NCI-H146 (cell line): ENCODE results near the gene TRAPPC4.
"Not testable (repeated sequence)": the region's sequence is repeated elsewhere in the genome, so short reads cannot be mapped to it uniquely, and the experiment has no call there.

Experiments
- DNase-seq: peaks from one replicate; lab custom pipeline; 2025; lab: John Stamatoyannopoulos, UW

The TRAPPC4 gene

DNA sequence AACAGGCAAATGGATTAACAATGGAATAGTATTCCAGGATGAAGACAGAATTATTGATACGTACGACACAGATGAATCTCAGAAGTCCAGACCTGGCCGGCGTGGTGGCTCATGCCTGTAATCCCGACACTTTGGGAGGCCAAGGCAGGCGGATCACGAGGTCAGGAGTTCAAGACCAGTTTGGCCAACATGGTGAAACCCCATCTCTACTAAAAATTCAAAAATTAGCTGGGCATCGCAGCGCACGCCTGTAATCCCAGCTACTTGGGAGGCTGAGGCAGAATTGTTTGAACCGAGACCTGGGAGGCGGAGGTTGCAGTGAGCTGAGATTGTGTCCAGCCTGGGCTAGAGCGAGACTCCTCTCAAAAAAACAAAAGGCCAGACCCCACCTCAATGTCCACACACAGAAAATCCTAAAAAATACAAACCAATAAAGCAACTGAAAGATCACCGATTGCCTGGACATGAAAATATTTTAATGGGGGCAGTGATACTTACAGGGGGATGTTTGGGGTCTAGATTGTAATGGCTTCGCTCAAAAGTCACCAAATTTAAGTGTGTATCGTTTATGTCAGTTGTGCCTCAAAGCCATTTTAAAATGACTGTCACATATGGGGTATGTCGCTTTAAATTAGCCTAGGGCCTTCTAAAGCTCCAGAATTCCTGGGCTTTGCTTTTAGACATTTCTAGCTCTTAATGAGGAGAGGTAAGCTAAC is 4.2 kb upstream of the TRAPPC4 start:
- DNase-seq: no peak

DNA sequence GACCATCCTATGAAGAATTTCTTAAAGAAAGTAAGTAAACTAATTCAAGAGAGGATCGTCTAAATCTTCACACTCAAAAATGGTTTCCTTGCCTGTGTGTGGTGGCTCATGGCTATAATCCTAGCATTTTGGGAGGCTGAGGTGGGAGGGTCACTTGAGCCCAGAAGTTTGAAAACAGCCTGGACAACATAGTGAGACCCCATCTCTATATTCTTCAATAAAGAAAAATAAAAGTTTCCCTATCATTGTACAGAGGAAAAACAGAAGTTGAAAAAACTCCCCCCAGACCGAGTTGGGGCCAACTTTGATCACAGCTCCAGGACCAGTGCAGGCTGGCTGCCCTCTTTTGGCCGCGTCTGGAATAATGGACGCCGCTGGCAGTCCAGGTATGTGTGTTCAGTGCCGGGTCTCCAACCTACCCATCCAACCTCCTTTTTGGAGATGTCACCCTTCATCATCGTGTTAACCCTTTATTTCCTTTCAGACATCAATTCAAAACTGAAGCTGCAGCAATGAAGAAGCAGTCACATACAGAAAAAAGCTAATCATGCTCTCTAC is 3.4 kb upstream of the TRAPPC4 start:
- DNase-seq: no peak

DNA sequence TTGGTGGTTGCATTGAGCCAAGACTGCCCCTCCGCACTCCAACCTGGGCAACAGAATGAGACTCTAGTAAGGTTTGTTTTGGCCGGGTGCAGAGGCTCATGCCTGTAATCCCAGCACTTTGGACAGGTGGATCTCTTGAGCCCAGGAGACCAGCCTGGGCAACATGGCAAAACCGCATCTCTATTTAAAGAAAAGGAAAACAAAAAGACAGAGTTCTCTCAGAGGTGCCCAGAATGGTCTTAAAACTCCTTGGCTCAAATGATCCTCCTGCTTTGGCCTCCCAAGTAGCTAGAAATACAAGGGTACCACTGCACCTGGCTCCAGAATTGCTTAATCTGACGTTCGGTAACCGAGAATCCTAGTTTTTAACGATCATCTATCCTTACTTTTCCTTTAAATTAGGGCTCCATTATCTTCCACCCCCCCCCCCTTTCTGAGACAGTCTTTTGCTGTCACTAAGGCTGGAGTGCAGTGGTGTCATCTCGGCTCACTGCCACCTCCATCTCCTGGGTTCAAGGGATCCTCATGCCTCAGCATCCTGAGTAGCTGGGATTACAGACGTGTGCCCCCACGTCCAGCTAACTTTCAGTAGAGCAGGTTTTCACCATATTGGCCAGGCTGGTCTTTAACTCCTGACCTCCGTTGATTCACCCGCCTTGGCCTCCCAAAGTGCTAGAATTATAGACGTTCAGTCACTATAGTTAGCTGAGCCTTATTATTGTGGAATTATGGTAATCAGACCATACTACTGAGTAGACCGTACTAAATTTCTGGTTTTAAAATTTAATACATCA is 2.2 kb upstream of the TRAPPC4 start:
- DNase-seq: no peak

DNA sequence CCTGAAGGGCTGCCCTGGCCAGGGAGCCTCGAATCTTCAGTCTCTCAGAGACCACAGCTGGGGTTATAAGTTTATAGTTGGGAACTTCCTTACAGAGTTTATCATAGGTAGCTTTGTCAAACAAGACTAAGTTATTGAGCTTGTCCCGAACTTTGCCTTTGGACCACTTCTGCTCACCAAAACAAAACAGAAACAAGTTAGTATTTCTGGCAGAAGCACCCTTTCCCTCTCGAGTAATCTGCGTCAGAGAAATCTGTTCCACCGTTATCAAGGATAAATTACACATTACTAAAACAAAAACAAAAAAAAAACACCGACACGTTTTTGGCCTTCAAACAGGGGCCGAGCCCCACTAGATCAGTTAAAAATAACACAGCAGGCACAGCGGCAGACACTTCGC is 1.2 kb upstream of the TRAPPC4 start:
- DNase-seq: not testable (repeated sequence)

DNA sequence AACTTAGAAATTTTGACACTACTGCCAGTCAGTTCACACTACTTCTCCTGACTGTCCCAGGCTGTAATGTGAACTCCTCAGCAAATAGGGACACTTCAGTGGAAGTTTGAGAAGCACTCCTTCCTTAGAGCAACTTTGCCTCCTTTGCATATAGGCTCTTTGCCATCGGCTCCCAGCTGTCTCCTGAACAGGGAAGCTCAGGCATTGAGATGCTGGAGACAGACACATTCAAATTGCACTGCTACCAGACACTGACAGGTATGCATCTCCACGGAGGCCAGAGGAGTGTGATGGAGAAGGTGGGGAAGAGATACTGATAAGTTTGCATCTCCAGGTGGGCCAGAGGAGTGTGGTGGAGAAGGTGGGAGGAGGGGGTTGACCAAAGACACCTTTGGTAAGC is 1.4 kb downstream of the TRAPPC4 start:
- no peak for DNase-seq

DNA sequence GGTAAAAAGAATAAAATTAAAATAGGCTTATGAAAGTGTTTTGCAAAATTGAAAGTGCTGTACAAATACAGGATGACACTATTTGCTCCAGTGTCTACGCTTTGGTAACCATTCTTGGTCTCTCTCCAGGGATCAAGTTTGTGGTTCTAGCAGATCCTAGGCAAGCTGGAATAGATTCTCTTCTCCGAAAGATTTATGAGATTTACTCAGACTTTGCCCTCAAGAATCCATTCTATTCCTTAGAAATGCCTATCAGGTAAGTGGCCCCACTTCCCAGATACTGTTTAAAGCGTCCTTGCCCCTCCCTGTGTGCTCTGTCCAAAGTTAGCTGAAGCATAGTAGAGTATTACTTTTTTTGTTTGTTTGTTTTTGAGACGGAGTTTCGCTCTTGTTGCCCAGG is 3.1 kb downstream of the TRAPPC4 start:
- no peak for DNase-seq

DNA sequence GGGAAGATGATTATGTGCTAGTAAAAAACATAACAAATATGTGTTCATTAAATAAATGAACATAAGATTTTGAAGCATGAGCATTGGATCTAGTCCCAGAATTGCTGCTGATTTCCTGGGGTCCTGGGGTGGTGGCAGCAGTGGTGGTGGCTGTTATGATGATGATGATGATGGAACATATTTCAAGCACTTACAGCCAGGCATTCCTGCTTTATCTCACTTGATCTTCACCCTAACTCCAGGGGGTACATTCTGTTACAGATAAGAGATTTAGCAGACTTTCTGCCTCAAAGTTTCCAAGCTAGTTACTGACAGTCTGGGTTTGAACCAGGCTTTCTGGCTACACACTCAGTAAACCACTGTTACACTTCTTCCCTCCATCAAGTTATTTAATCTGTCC is 5.2 kb downstream of the TRAPPC4 start:
- no peak for DNase-seq

DNA sequence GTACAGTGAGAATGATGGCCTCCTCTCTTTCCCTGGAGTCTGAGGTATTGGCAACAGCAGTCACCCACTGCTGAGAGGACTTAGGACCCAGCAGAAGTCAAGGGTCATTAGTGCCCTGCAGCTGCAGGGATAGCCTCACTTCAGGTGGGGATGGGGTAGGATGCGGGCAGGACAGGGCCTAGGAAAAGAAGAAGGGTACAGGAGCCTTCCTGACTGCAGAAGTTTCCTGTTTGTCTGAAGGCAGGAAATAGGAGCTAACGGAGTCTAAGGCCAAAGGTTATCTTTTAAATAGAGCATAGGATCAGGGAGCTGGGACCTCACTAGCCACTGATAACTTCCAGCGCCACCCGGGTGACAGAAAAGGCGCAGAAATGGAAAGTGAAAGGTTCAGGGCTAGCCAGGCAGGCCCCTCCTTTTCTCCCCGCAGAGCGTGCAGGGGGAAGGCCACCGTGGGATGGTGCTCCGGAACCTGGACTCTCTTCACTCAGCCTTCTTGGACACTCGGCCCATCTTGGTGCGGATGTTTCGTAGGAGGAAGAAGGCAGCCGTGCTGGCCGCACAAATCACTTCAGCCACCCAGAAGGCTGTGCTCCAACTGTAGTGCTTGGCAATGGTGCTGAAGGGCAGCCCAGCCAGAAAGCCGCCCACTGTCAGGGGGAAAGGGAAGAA is 6.0 kb downstream of the TRAPPC4 start:
- DNase-seq: no peak

DNA sequence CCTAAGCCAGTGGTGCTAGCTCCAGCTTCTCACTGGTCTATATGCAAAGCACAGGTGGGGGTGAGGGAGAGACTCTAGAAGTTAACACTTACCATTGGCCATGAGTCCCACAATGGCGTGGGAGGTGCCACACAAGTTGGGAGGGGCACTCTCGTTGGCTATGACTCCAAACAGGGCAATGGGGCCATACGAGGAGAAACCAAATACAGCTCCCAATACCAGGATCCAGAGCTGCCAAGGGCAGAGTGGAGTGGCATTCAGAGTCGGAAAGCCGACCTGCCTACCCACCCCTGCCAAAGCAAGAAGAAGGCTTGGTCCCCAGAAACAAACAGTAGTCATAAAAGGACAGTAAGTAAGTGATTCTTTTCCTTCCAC is 6.5 kb downstream of the TRAPPC4 start:
- DNase-seq: no peak

DNA sequence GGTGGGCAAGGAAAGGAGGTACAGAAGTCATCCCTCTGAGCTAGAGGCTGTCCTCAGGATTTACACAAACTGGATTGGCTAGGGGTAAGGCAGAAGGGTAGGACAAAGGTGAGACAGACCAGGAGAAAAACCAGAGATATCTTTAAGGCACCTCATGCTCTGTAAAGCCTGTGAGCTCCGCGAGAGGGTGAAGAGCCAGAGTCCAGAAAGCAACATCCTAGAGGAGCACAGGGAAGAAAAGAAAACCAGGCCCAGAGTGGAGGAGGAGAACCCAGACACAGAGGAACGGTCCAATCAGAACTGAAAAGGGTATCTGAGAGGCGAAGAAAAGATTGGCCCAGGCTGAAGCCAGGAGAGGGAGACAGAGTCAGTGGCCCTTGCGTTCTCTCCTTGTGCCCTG is 7.0 kb downstream of the TRAPPC4 start:
- no peak for DNase-seq

DNA sequence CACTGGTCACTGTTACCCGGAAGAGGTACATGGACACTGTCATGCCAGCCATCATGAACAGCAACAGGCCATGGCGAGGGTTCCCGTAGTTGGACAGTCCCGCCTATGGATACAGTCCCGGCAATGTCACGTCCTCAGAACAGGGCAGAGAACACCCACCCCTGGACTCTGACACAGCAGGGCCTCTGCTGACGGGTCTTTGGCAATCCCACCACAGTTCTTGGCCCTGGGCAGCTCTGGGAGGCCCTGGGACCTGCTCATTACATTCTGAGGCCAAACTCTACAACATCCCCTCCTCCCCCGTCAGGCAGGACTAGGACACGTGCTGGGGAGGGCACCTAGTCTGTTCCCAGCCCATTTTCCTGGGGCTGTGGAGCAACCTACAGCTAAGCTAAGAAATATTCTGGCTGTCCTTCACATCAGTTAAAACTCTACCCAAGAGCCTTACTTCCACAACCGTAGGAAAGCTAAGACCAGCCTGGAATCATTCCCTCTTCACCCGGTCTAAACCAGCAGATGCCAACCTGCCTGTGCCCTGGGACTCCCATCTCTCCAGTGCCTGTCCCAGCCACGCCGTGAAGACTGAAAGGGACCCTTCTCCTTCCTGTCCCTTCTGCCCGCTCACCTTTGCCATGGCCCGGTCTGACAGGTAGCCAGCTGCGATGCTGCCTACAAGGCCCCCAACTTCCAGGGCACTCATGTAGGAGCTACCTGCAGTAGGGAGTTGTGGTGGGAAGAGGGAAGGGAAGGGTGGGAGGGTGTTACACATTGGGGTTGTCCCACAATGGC is 7.6 kb downstream of the TRAPPC4 start:
- DNase-seq: no peak

DNA sequence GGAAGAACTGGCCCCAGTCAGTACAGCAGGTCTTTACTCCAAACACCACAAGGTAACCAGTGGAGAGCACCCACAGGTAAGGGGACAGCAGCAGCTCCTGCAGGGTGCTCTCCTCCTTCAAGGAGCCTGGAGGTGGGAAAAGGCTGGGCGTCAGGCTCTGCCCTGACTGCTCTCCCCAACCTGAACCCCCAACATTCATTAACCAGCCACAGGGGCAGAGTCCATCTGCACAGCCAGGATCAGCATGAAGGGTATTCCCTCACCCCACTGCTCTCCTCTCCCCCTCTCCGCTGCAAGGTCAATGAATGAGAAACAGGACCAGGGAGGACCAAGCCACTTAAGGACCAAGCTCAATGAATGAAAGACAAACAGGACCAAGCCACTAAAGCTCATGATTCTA is 8.4 kb downstream of the TRAPPC4 start:
- DNase-seq: no peak

DNA sequence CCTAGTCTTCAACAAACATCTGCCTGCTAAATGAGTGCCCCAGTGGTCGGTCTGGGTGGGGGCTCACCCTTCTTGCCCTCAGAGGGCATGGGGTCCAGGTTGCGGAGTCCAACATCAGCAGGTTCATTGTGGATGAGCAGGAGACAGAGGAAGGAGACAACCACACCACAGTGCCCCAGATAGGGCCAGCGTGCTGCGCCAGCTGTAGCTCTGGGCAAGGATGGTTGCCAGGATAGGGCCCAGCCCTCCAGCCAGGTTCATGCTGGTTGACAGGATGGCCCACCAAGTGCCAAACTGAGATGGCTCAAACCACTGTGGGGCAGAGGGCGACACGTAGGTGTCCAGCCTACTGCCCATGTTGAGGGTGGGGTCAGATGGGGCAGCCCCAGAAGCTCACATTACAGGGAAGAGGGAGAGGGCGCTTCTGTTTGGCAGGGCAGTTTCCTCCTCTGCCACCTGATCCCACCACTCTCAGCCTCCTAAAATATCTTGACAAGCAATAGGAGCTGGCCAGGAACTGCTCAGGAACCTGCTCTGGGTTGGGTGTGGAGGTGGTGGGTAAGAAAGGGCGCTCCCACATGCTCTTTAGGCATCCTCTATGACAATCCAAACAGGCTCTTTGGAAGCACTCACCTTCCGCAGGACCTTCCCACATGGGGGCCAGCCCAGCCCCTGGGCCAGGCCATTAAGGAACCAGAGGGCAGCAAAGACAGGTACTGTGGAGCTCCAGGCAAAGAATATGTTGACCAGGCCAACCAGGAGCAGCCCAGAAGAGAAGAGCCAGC is 9.2 kb downstream of the TRAPPC4 start:
- DNase-seq: no peak

DNA sequence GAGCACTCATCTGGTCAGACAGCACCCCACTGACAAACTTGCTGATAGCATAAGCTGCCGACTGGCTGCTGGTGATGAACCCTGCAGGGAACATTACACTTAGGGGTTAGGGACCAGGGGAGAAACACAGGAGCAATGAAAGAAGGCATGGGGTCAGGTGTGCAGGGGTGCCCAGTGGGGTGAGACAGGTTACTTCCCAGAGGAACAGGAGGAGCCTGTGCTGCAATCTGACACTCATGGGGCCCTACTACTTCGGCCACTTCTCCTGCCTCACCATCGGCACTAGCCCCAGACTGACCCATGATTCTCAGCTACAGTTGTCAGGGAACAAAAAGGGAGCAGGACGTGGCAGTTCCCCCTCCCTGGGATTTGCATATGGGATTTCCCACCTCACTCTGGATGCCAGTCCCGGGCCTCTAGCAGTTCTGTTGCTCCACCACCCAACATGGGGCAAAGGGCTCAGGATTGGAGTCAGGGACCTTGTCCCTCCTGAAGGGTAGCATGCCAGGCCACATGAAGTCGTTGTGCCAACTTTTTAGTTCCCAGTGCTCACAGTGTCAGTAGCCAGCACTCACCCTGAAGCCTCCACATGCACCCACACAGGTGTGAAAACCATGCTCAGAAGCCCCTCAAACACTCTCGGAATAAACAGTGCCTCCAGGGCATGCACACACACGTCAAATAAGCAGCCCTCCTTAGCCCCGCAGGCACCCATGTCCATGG is 9.9 kb downstream of the TRAPPC4 start:
- no peak for DNase-seq

DNA sequence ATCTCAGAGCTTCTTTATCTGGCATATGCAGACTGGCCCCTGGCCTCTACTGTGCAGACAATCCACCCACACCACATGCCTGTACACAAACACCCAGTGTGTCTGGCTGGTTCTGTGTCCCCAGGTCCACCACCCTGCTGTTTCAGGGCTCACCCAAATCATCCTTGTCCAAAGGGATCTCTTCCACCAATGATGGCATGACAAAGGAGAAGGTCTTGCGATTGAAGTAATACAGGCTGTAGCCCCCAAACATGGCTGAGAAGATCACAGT is 10.4 kb downstream of the TRAPPC4 start:
- no peak for DNase-seq

DNA sequence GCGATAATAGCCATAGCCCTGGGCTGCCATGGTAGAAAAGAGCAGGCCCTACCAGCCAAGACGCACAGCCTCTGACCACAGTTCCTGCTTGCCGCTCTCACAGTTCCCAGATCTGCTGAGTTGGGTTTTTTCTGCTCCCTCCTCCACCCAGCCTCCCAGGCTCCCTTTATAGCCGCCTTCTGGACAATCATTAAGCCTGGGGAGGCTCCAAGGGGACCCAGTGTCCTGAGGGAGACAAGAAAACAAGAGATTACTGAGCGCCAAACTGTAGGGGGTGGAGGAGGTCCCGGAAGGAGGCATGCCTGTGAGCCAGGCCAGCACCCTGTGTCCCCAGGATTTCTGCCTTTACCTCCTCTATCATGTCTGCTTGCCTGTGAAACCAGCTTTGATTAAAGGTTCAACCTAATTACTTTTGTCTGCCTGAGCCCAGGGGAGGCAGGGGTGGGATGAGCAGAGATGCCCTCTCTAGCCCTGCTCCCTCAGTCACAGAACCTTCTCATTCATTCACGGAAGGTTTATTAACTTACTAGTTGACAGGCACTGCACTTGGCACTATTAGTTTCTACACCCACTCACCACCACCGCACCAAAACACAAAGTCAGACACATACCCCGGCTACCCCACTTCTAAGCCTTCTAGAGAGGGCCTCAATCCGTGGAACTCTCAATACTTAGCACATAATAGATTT is 10.9 kb downstream of the TRAPPC4 start:
- DNase-seq: peak; percentile 6

DNA sequence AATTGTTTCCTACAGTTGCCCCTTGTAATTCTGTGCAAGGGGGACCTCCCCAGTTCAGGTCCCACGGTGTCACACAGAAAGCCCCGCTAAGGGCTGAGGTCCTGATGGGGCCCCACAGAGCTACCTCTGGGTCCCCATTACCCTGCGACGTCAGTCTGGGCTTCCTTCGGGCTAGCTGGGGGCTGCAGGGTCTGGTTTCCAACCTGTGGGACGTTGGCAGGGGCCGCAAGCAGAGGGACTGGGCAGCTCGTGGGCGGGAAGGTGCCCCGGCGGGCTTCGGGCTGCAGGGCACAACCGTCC is 11.4 kb downstream of the TRAPPC4 start:
- DNase-seq: no peak

DNA sequence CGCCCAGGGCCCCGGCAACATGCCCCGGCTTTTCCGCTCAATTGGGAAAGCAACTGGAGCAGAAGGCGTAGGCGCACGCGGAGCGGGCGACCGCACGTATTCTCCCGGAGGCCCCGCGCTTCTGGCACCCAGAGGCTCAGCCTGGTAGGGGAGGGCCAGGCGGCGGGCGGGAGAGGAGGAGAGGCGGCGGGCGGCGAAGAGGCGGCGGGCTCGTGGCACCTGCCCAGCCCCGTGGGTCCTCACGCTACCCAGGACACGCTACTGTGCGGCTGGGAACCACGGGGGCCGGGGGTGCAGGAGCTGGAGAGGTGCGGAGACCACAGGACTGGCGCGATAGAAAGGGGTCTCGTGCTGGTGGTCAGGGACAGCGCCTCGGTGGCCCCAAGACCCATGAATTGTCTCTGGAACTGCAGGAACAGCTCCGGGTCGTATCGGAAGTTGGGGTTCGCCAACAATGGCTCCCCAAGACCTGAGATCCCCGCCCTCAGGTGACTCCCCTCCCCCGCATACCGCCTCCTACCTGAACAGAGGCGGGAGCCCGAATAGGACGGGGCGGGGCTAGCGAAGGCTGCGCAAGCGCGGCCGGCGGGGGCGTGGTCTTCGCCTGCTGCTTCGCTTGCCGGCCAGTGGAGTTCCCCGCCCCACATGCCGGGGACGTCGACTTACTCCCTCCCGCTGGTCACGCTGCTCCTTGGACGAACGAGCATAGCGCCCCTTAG is 11.9 kb downstream of the TRAPPC4 start, which contains the start of gene SLC37A4:
Gene SLC37A4, minus strand, starts transcription at position 549 of the 719 bp plus-strand sequence.
- DNase-seq: peak; percentile 98

DNA sequence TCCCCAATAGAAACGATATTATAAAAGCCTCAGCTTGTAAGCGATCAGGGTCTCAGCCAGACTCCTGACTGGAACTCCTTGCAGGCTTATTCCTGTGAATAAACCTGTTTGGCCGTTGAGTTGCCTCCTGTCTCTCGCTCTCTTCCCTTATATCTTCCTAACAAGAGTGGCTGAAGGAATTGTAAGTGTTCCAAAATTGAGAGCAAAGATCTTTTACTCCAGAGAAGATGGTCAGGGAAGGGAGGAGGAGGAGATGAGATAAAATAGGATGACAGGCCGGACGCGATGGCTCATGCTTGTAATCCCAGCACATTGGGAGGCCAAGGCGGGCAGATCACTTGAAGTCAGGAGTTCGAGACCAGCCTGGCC is 13.3 kb downstream of the TRAPPC4 start:
- DNase-seq: no peak

DNA sequence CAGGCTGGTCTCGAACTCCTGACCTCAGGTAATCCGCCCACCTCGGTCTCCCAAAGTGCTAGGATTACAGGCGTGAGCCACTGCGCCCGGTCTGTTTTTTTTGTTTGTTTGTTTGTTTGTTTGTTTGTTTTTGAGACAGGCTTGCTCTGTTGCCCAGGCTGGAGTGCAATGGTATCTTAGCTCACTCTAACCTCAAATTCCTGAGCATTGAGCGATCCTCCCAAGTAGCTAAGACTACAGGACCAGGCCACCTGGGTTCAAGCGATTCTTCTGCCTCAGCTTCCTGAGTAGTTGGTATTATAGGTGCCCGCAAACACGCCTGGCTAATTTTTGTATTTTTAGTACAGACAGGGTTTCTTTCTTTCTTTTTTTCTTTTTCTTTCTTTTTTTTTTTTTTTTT is 14.9 kb downstream of the TRAPPC4 start:
- not testable (repeated sequence) for DNase-seq
